ENCODE measurements around the gene NRXN3.

GRCh38 chr14:78195431-78195830 lies 25.3 kb downstream of the NRXN3 start:
- TF ChIP-seq CTCF (IDR thresholded peaks at IDR 0.05; ENCODE audit: low read length) (no peak), EZH2 (IDR thresholded peaks at IDR 0.05; ENCODE audit: borderline replicate concordance, low read length) (no peak)

Data from OCI-LY1 (cell line).